ENCODE measurements around the gene SCAPER.
"Not testable (repeated sequence)": the region's sequence is repeated elsewhere in the genome, so short reads cannot be mapped to it uniquely, and the experiment has no call there.

The SCAPER gene

DNA sequence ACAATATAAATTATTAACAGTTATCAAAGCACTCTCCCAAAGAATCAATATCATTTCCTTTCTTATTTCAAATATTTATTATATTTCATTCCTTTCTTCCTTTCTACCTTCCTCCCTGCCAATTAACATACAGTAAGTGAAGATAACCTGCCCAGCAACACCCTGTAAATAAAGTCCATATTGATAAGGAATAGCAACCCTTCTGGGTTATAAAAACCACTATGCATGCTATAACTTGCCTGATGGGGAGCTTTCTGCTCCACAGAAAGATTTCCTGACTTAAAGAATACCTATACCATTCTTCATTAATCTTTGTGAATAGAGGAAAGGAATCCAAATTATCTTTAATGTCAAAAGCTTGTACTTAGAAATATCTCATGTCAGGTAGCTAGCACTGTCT is 402.0 kb downstream of the SCAPER start:
- Histone ChIP-seq H3K27me3 (ENCODE audit: control insufficient read depth in 1 of 2, insufficient read depth in 2 of 2, low read length in 2 of 2) (no peaks in the 10 kb centered on the region), H3K36me3 (ENCODE audit: control insufficient read depth in 2 of 2, insufficient read depth in 2 of 2, low read length in 2 of 2) (peaks cover 0 to 2% of the 10 kb centered on the region in 2 donors), H3K27ac (ENCODE audit: low read length) (no peak overlapping the region), H3K9ac (ENCODE audit: low read length in 2 of 2) (no peak overlapping the region), H3K4me1 (ENCODE audit: control insufficient read depth, insufficient read depth, low read length) (no peaks in the 10 kb centered on the region), H3K9me3 (ENCODE audit: control insufficient read depth in 2 of 2, low read length in 2 of 2) (no peaks in the 10 kb centered on the region), H3K4me3 (ENCODE audit: low read length in 2 of 2) (no peak overlapping the region)

DNA sequence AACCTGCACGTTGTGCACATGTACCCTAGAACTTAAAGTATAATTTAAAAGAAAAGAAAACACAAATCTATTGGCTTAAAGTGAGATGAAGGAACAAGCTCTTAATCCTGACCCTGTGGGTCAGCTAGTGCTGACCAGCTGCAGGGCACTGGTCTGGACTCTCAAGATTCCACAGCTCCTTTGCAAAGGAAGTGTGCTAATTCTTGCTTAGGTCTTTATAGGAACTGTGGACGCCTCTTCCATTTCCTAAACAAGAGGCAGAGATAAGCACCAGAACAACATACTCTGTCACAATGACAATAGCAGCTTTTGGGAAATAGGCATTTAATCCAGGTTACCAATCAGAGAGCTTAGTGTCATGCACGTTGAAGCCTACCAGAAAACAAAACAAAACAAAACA is 402.5 kb downstream of the SCAPER start:
- no peaks in the 10 kb centered on the region for H3K9me3 ChIP-seq (ENCODE audit: control insufficient read depth in 2 of 2, low read length in 2 of 2)

DNA sequence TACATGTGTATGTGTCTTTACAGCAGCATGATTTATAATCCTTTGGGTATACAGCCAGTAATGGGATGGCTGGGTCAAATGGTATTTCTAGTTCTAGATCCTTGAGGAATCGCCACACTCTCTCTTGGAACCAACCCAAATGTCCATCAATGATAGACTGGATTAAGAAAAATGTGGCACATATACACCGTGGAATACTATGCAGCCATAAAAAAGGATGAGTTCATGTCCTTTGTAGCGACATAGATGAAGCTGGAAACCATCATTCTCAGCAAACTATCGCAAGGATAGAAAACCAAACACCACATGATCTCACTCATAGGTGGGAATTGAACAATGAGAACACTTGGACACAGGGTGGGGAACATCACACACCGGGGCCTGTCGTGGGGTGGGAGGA is 403.0 kb downstream of the SCAPER start:
- not testable (repeated sequence) for H3K4me3 ChIP-seq (ENCODE audit: low read length in 2 of 2); H3K4me1 ChIP-seq (ENCODE audit: control insufficient read depth, insufficient read depth, low read length); H3K27me3 ChIP-seq (ENCODE audit: control insufficient read depth in 1 of 2, insufficient read depth in 2 of 2, low read length in 2 of 2); H3K27ac ChIP-seq (ENCODE audit: low read length); H3K9me3 ChIP-seq (ENCODE audit: control insufficient read depth in 2 of 2, low read length in 2 of 2); H3K9ac ChIP-seq (ENCODE audit: low read length in 2 of 2); H3K36me3 ChIP-seq (ENCODE audit: control insufficient read depth in 2 of 2, insufficient read depth in 2 of 2, low read length in 2 of 2)

More for the DNA sequence above, 402.5 kb downstream of the SCAPER start:
- Histone ChIP-seq H3K4me1 (ENCODE audit: control insufficient read depth, insufficient read depth, low read length) (no peaks in the 10 kb centered on the region), H3K36me3 (ENCODE audit: control insufficient read depth in 2 of 2, insufficient read depth in 2 of 2, low read length in 2 of 2) (peaks cover 0 to 2% of the 10 kb centered on the region in 2 donors), H3K9ac (ENCODE audit: low read length in 2 of 2) (no peak overlapping the region), H3K27me3 (ENCODE audit: control insufficient read depth in 1 of 2, insufficient read depth in 2 of 2, low read length in 2 of 2) (no peaks in the 10 kb centered on the region), H3K4me3 (ENCODE audit: low read length in 2 of 2) (no peak overlapping the region), H3K27ac (ENCODE audit: low read length) (no peak overlapping the region)

DNA sequence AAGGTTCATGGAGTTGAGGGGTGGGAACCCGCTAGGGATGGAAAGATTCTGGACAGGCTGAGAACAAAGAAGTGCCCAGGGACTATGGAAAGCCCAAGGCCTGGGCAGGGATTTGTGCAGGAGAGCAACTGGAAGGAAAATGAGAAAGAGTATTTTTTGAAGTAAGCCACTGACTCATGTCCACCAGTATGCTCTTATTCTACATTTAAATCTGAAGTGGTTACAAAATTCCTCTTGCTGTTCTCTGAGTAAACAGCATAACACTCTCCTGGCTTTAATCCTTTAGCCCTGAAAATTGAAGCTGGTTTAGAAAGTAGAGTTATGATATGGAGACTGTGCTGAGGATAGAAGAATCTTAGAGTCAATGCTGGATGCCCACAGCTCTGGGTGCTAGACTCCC is 403.4 kb downstream of the SCAPER start:
- Histone ChIP-seq H3K27me3 (ENCODE audit: control insufficient read depth in 1 of 2, insufficient read depth in 2 of 2, low read length in 2 of 2) (no peaks in the 10 kb centered on the region), H3K36me3 (ENCODE audit: control insufficient read depth in 2 of 2, insufficient read depth in 2 of 2, low read length in 2 of 2) (peaks cover 0 to 2% of the 10 kb centered on the region in 2 donors), H3K9me3 (ENCODE audit: control insufficient read depth in 2 of 2, low read length in 2 of 2) (no peaks in the 10 kb centered on the region), H3K4me1 (ENCODE audit: control insufficient read depth, insufficient read depth, low read length) (no peaks in the 10 kb centered on the region), H3K27ac (ENCODE audit: low read length) (no peak overlapping the region), H3K4me3 (ENCODE audit: low read length in 2 of 2) (no peak overlapping the region), H3K9ac (ENCODE audit: low read length in 2 of 2) (no peak overlapping the region)

DNA sequence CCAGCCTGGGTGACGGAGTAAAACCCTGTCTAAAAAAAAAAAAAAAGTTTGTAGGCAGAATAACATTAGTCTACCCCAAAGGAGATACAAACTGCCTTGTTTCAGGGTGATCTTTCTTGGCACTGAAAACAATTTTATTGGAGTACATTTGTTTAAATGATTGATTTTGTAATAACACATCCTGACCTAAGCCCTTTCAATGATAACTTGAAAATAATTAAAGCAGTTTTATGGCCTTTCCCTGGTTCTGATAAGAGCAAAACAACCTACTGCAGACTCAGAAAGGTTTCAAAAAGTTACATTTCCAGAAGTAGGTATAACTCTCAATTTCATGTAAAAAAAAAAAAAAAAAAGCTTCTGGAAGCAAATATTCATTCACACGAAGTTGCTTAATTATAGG is 404.1 kb downstream of the SCAPER start:
- Histone ChIP-seq H3K36me3 (ENCODE audit: control insufficient read depth in 2 of 2, insufficient read depth in 2 of 2, low read length in 2 of 2) (peaks cover 0 to 2% of the 10 kb centered on the region in 2 donors), H3K4me3 (ENCODE audit: low read length in 2 of 2) (no peak overlapping the region), H3K9ac (ENCODE audit: low read length in 2 of 2) (no peak overlapping the region), H3K9me3 (ENCODE audit: control insufficient read depth in 2 of 2, low read length in 2 of 2) (no peaks in the 10 kb centered on the region), H3K4me1 (ENCODE audit: control insufficient read depth, insufficient read depth, low read length) (no peaks in the 10 kb centered on the region), H3K27me3 (ENCODE audit: control insufficient read depth in 1 of 2, insufficient read depth in 2 of 2, low read length in 2 of 2) (no peaks in the 10 kb centered on the region), H3K27ac (ENCODE audit: low read length) (no peak overlapping the region)

DNA sequence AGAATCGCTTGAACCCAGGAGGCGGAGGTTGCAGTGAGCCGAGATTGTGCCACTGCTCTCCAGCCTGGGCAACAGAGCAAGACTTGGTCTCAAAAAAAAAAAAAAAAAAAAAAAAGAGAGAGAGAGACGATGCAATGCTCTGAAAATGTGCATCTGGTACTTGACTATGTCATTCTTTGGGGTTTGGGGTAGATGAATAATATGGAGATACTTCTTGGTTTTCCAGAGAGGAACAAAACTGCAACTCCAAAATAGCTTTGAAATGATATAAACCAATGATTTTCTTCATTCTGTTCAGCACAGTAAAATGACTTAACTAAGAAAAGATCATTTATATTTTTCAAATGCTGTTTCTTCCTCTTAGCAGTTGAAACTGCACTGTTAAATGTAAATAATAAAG is 409.7 kb downstream of the SCAPER start:
- no peak overlapping the region for H3K27ac ChIP-seq (ENCODE audit: low read length)
- H3K36me3 ChIP-seq (ENCODE audit: control insufficient read depth in 2 of 2, insufficient read depth in 2 of 2, low read length in 2 of 2), result peaks cover 0 to 2% of the 10 kb centered on the region in 2 donors
- H3K9me3 ChIP-seq (ENCODE audit: control insufficient read depth in 2 of 2, low read length in 2 of 2), result no peaks in the 10 kb centered on the region
- no peaks in the 10 kb centered on the region for H3K4me1 ChIP-seq (ENCODE audit: control insufficient read depth, insufficient read depth, low read length)
- H3K9ac ChIP-seq (ENCODE audit: low read length in 2 of 2), result no peak overlapping the region
- no peaks in the 10 kb centered on the region for H3K27me3 ChIP-seq (ENCODE audit: control insufficient read depth in 1 of 2, insufficient read depth in 2 of 2, low read length in 2 of 2)
- H3K4me3 ChIP-seq (ENCODE audit: low read length in 2 of 2), result no peak overlapping the region

DNA sequence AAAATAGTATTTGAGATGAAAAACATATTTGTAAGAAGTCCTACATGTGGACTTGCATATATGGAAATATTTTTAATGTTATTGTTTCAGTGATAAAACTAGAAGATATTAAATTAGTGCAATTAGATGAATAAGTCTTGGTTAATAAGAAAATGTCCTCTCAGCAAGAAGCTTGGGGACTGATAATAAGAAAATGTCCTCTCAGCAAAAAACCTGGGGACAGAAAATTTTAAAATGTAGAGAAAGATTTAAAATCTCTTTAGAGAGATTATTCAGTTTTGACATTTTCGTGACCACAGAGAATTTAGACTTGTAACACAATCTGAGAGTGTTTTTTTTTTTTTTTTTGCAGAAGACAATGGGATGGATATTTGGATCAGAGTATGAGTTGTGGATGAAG is 412.6 kb downstream of the SCAPER start:
- Histone ChIP-seq H3K27ac (ENCODE audit: low read length) (no peak overlapping the region), H3K36me3 (ENCODE audit: control insufficient read depth in 2 of 2, insufficient read depth in 2 of 2, low read length in 2 of 2) (no peaks in the 10 kb centered on the region), H3K4me1 (ENCODE audit: control insufficient read depth, insufficient read depth, low read length) (no peaks in the 10 kb centered on the region), H3K4me3 (ENCODE audit: low read length in 2 of 2) (no peak overlapping the region), H3K9ac (ENCODE audit: low read length in 2 of 2) (no peak overlapping the region), H3K9me3 (ENCODE audit: control insufficient read depth in 2 of 2, low read length in 2 of 2) (no peaks in the 10 kb centered on the region), H3K27me3 (ENCODE audit: control insufficient read depth in 1 of 2, insufficient read depth in 2 of 2, low read length in 2 of 2) (no peaks in the 10 kb centered on the region)

- no peaks in the 10 kb centered on the region for H3K27me3 ChIP-seq (ENCODE audit: control insufficient read depth in 1 of 2, insufficient read depth in 2 of 2, low read length in 2 of 2)
- H3K36me3 ChIP-seq (ENCODE audit: control insufficient read depth in 2 of 2, insufficient read depth in 2 of 2, low read length in 2 of 2), result no peaks in the 10 kb centered on the region
- no peak overlapping the region for H3K4me3 ChIP-seq (ENCODE audit: low read length in 2 of 2)
- no peak overlapping the region for H3K9ac ChIP-seq (ENCODE audit: low read length in 2 of 2)
- H3K9me3 ChIP-seq (ENCODE audit: control insufficient read depth in 2 of 2, low read length in 2 of 2), result no peaks in the 10 kb centered on the region
- no peak overlapping the region for H3K27ac ChIP-seq (ENCODE audit: low read length)
- no peaks in the 10 kb centered on the region for H3K4me1 ChIP-seq (ENCODE audit: control insufficient read depth, insufficient read depth, low read length)
Observed at GRCh38 chr15:76483752-76484151, 421.4 kb downstream of the SCAPER start.

DNA sequence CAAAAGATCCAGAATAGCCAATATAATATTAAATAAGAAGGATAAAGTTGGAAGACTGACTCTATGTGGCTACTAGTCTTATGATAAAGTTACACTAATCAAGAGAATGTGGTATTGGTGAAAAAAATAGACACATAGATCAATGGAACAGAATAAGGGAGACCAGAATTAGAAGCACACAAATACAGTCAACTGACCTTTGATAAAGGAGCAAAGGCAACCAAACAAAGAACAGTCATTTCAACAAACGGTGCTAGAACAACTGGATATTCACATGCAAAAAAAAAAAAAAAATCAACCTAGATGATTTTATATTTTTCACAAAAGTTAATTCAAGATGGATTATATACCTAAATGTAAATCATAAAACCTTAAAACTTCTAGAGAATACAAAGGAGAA is 422.1 kb downstream of the SCAPER start:
- Histone ChIP-seq H3K4me1 (ENCODE audit: control insufficient read depth, insufficient read depth, low read length) (no peaks in the 10 kb centered on the region), H3K36me3 (ENCODE audit: control insufficient read depth in 2 of 2, insufficient read depth in 2 of 2, low read length in 2 of 2) (no peaks in the 10 kb centered on the region), H3K9me3 (ENCODE audit: control insufficient read depth in 2 of 2, low read length in 2 of 2) (no peaks in the 10 kb centered on the region), H3K4me3 (ENCODE audit: low read length in 2 of 2) (no peak overlapping the region), H3K27ac (ENCODE audit: low read length) (no peak overlapping the region), H3K9ac (ENCODE audit: low read length in 2 of 2) (no peak overlapping the region), H3K27me3 (ENCODE audit: control insufficient read depth in 1 of 2, insufficient read depth in 2 of 2, low read length in 2 of 2) (no peaks in the 10 kb centered on the region)

DNA sequence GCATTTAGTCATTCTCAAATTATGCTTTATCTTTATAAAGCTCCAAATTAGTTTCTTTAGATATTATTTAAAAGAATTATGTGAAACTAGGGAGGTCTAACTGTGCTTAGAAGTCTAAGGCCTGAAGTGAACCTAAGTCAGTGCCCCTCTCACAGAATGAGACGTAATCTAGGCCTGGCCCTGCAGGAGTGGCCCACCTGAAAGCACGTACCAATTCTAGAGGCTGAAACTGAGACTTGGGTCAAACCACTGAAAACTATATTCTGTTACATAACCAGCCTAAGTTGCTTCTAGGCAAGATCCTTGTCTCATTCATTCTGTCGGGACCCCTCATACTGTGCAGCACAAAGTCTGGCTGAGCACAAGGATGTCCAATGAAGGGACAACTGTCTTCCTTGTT is 424.9 kb downstream of the SCAPER start:
- H3K27me3 ChIP-seq (ENCODE audit: control insufficient read depth in 1 of 2, insufficient read depth in 2 of 2, low read length in 2 of 2), result no peaks in the 10 kb centered on the region

GRCh38 chr15:76470691-76471090 is 434.4 kb downstream of the SCAPER start:
- Histone ChIP-seq H3K4me3 (ENCODE audit: low read length in 2 of 2) (no peak overlapping the region), H3K27ac (ENCODE audit: low read length) (no peak overlapping the region), H3K9me3 (ENCODE audit: control insufficient read depth in 2 of 2, low read length in 2 of 2) (peaks cover 0 to 3% of the 10 kb centered on the region in 2 donors), H3K36me3 (ENCODE audit: control insufficient read depth in 2 of 2, insufficient read depth in 2 of 2, low read length in 2 of 2) (peaks cover 4 to 10% of the 10 kb centered on the region in 2 donors), H3K27me3 (ENCODE audit: control insufficient read depth in 1 of 2, insufficient read depth in 2 of 2, low read length in 2 of 2) (no peaks in the 10 kb centered on the region), H3K9ac (ENCODE audit: low read length in 2 of 2) (no peak overlapping the region), H3K4me1 (ENCODE audit: control insufficient read depth, insufficient read depth, low read length) (no peaks in the 10 kb centered on the region)

More for the DNA sequence above, 424.9 kb downstream of the SCAPER start:
- H3K4me1 ChIP-seq (ENCODE audit: control insufficient read depth, insufficient read depth, low read length), result no peaks in the 10 kb centered on the region
- H3K36me3 ChIP-seq (ENCODE audit: control insufficient read depth in 2 of 2, insufficient read depth in 2 of 2, low read length in 2 of 2), result no peaks in the 10 kb centered on the region
- no peaks in the 10 kb centered on the region for H3K9me3 ChIP-seq (ENCODE audit: control insufficient read depth in 2 of 2, low read length in 2 of 2)
- no peak overlapping the region for H3K4me3 ChIP-seq (ENCODE audit: low read length in 2 of 2)
- H3K27ac ChIP-seq (ENCODE audit: low read length), result no peak overlapping the region
- H3K9ac ChIP-seq (ENCODE audit: low read length in 2 of 2), result no peak overlapping the region

Data from stomach smooth muscle (tissue), 2 donors.